ENCODE measurements around the gene ITIH5. TPM values are rescaled to one million over a fixed set of nuclear protein-coding genes. Genes with fewer than 3 reads are reported as not detected.
A peak's percentile ranks its signal among the peaks of the same experiment; 100 is the strongest.

Gene ITIH5
- total RNA-seq, 1 donor from 2014 or later, result 11.1 TPM

GRCh38 chr10:7547206-7547605, 119.6 kb downstream of the ITIH5 start:
- no peak for DNase-seq (ENCODE audit: low read depth)

DNA sequence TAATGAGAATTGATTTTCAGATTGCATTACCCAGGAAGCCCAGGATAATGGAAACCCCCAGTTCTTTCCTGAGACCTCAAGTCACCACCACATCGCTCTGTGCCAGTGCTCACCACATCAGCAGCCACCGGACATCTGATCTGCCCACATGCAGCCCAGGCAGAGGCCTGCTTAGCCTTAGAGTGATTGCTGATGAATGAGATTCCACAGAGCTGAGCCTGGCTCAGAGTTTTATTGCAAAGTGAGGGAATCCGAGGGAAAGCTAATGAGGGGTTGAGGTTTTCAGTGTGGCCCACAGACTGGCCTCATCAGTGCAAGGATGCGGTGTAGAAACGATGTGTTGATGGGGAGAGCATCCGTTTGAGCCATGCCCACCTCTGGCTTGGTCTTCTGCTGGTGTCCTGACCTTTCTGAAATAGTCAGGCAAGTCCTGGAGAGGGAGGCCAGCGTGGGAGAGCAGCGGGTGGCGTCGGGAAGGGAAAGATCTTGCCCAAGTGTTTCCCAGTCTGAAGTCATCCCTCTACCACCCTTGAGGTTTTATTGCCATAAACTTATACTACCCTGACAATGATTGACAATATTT, 120.3 kb downstream of the ITIH5 start:
- DNase-seq (ENCODE audit: low read depth), result no peak

GRCh38 chr10:7545792-7546191, 121.0 kb downstream of the ITIH5 start:
- no peak for DNase-seq (ENCODE audit: low read depth)

DNA sequence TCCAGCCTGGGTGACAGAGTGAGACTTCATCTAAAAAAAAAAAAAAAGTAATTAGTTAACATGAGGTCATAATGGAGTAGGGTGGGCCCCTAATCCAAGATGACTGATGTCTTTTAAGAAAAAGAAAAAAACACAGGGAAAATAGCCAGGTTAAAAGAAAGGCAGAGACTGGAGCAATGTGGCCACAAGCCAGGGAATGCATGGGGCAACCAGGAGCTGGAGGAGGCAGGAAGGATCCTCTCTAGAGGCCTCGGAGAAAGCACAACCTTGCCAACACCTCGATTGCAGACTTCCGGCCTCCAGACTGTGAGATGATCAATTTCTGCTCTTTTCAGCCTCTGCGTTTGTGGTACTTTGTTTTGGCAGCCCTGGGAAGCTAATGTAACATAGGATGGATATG, 121.5 kb downstream of the ITIH5 start:
- DNase-seq (ENCODE audit: low read depth), result no peak

GRCh38 chr10:7544203-7544602, 122.6 kb downstream of the ITIH5 start:
- DNase-seq (ENCODE audit: low read depth), result no peak

- no peak for DNase-seq (ENCODE audit: low read depth)
These were observed 124.4 kb downstream of the ITIH5 start for GRCh38 chr10:7542189-7542914.

DNA sequence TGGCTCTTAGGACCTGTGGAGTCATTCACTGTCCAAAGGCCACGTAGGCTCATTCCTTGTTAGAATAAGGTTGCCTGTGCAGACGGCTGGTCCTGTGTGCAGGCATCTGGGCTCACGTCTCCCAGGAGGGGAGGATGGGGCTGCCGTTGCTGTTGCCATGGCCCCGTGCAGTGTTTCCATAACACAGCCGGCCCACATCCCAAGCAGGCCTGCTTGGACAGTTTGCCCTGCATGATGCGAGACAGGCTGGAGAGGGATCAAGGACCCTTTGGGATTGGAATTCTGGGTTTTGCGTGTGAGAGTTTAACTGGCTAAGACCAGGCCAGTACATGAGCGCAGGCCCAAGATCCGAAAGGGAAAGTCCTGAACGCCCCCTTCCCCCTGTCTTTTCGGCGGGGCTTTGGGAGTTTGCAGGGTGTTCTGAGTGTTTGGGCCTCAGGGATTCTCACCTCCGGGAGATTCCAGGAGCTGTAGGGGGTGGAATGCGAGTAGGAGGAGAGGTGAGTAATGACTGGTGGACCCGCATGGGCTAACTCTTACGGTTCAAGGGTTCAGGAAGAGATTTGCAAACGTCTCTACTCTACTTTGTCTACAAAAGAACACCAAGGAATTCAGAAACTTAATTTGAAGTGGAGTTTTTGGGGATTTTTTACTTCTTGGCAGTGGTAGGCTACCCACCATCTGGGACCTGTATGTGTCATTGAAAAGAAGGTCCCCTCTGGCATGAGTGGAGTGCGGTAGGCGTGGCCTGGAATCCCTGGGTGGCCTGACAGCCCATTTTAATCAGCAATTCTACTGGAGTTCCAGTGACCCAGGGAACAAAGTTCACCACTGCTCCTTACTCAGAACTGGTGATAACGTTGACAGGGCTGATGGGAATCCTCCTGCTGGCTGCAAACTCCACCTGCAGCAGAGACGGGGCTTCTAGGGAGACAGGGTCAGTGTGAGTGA, 125.4 kb downstream of the ITIH5 start:
- peak; percentile 61 for DNase-seq (ENCODE audit: low read depth)

DNA sequence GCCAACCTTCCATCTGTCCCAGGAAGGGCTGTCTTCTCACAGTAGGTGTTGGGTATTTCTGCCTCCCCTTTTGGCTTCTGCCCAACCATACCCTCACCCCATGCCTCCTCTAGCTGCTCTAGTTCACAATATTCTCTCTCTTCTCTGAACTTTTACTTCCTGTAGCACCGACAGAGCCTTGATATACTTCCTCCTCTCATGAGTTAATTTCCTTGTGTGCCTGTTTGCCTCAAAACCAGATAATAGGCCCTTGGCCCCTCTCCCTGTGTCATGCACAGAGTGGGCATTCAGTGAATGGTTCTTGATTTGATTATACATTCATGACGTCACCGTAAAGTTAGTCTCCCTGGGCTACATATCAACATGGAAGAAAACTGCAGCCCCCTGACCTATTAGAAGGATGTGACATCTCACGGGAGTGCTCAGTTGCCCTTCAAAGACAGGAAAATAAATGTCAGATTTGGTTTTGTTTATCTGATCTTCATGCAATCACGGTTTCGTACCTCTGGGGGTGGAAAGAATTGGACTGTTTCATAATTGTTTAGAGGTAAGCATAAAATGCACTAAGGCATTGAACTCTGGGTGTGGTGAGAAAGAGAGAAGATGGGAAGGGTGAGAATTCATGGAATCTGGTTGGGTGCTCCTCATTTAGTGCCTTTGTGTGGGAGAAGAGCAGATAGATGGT, 127.7 kb downstream of the ITIH5 start:
- DNase-seq (ENCODE audit: low read depth), result no peak

DNA sequence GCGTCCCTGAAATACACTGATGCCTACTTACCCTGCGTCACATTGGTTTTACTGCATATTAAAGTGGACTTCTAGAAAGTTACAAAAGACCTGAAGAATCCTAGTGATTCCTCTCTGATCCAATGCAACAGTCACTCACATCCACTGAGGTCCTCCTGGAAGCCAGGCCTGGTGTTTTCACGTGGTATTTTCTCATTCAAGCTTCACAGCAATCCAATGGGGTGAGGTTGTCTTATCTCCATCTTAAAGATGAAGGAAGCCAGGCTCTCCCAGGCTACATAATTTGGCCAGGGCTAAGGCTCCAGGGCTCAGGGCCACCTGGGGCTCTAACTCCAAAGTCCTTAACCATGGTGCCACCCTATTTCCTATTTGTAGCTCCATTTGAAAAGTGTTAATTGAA, 129.6 kb downstream of the ITIH5 start:
- no peak for DNase-seq (ENCODE audit: low read depth)

- DNase-seq (ENCODE audit: low read depth), result no peak
These were observed 132.3 kb downstream of the ITIH5 start for GRCh38 chr10:7534480-7534852.

- DNase-seq (ENCODE audit: low read depth), result no peak
These were observed 132.9 kb downstream of the ITIH5 start for GRCh38 chr10:7533657-7534479.

DNA sequence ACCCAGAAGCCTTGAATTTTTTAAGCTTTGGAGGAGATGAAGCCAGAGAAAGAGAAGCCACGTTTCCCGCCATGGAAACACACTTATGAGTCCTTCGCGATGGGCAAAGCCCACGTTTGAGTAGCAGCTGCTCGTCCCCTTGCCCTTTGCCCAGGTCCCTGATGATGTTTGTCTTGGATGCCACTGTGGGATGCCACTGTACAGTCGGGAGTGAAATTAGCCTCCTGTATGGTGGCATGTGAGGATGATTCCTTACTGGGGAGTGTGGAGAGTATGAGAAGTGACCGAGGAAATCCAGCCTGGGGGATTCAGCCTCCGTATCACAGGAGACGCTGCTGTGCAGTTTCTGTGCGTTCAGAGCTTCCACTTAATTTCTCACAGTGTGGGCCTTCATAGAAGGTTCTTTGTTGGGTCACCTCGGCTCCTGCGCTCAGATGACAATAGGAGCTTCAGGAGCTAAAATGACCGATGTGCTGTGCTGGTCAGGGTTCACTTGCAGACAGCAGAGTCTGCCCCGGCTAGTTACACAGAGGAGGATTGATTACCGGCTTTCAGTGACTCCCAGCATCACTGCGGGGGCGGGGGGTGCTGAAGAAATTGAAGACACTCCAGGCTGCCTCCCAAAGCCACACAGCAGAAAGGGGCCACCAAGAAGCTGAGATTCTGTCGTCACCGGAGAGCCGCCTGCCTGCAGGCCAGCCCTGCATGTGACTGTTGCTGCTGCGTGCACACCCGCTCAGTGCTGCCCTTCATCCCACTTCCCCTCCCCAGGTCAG, 133.9 kb downstream of the ITIH5 start:
- no peak for DNase-seq (ENCODE audit: low read depth)

- DNase-seq (ENCODE audit: low read depth), result no peak
These were observed 137.1 kb downstream of the ITIH5 start for GRCh38 chr10:7529638-7530037.

DNA sequence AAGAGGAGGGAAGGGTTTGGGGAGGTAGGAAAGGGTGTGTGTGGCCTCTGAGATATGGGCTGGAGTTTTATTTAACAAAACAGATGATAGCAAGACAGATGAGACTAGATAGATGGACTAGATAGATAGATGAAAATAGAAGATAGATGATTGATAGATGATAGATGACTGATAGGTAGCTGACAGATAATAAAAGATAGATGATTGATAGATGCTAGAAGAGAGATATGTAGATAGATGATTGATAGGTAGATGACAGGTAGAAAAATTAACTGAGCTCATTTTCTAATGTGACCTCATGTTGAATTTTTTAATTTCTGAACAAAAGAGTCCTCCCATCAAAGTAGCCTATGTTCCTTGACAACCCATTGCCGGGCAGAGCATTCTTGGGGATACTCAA, 139.3 kb downstream of the ITIH5 start:
- DNase-seq (ENCODE audit: low read depth), result no peak

DNA sequence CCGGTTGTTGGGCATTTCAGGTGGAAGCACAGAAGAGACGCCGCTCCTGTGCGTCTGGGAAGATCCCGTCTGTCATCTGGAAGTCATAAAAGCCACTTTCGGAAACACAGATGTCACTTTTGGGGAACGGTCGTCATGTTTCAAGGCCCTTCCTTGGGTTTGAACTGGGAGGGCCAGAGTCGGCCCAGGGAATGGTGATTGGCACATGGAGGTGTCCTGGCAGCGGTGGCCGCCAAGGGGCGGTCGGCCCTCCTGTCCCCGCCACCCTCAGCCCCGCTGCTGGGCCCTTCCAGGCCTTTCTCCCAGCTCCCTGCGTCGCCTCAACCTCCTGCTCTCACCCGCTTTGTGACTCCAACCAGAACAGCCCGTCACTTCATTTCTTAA, 140.8 kb downstream of the ITIH5 start:
- DNase-seq (ENCODE audit: low read depth), result no peak

DNA sequence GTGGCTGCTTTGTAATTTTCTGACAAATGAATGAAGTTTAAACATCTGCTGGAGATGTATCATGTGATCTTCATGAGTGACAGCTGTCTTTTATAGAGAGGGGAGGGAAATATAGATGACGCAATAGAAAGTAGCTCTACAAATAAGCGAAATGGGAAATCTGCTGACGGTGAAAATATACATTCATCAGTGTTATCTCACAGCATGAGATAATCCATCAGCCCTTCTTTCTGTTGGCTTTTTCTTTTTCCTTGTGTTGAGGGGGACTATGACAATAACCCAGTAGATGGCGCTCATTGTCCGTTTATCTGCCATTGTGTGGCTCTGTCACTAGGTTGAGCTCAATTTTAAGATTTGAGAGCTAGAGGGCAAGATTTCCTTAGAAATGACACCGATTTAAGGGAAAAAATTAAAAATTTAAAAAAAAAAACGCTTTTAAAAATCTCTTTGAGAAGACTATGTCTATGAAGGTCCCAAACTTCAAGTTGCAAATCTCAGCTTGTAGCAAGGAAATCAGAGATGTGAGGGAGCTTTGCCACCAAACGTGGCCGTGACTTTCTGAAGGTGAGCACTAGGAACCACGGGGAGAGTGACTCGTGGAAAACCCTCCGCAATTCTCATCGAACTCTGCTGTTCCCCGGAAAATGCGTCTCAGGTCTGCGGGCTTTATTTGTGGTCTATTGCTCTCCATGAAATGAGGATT, 141.3 kb downstream of the ITIH5 start:
- DNase-seq (ENCODE audit: low read depth), result peak; percentile 58

DNA sequence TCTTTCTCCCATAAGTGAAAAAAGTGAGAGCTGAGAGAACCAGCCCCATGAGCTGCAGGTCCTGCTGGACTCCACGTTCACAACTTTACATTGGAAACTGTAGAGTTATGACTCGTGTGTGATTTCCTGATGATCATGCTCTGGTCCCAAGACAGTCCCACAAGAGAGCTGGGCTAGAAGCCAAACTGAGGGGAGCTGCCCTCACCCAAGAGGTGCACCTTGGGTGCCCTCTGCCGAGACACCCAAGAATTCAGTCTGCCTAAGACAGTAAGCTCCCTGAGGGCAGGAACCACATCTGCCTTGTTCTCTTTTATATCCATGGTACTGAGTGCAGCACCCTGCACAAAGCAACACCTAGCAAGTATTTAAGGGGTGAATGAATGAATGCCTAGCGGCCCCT, 143.1 kb downstream of the ITIH5 start:
- DNase-seq (ENCODE audit: low read depth), result no peak

- peak; percentile 52 for DNase-seq (ENCODE audit: low read depth)
These were observed 146.0 kb downstream of the ITIH5 start for GRCh38 chr10:7520507-7521485.

- peak; percentile 30 for DNase-seq (ENCODE audit: low read depth)
These were observed 147.4 kb downstream of the ITIH5 start for GRCh38 chr10:7519351-7519750.
